CD4-positive, alpha-beta T cell treated with Interleukin-6 at 100 ng/mL for 8 hours (primary cell): Measurements from ENCODE around the gene TVP23A.
"Not testable (repeated sequence)": the region's sequence is repeated elsewhere in the genome, so short reads cannot be mapped to it uniquely, and the experiment has no call there.

Experiments used
- DNase-seq: peaks from one replicate; pipeline ENCODE4 v3.0.0-alpha.2; 2020; ENCODE audit warnings: mixed read lengths, low spot score

The TVP23A gene

DNA sequence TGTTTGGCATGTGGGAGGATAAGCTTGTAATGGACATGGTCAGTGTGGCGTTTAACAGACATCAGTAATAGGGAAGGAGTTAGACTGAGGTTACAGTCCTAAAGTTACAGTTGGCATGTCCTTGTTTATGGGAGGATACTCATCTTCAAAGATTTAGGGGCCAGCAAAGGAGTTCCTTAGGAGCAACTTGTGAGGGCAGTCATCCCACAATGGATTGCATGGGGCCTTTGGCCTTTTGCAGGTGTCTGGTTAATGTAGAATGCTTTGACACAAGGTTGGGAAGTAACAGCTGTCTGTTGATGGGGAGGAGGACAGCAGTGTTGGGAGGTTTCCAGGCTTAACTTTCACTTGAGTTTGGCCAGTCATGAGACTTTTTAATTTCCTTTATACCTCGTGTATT lies 72.8 kb downstream of the TVP23A start:
- no peak for DNase-seq

DNA sequence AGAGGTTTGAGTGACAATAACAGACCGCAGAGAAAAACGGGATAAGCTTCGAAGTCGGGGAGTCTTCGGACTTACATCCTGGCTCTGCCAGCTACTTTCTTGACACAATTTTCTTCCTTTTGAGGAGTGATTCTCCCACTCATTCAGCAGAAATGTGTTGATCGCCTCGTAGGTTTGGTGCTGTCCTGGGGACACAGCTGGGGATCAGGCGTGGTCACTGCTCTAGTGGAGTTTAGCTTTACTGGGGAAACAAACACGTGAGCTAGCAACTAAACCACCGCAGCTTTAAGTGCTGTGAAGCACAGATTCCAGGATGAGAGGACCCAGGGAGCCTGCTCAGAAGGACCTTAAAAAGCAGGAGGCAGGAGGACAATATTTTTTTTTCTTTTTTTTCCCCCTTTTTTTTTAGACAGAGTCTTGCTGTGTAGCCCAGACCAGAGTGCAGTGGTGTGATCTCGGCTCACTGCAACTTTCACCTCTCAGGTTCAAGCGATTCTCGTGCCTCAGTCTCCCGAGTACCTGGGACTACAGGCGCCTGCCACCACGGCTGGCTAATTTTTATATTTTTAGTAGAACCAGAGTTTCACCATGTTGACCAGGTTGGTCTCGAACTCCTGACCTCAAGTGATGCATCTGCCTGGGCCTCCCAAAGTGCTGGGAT lies 74.1 kb downstream of the TVP23A start:
- DNase-seq, result no peak

DNA sequence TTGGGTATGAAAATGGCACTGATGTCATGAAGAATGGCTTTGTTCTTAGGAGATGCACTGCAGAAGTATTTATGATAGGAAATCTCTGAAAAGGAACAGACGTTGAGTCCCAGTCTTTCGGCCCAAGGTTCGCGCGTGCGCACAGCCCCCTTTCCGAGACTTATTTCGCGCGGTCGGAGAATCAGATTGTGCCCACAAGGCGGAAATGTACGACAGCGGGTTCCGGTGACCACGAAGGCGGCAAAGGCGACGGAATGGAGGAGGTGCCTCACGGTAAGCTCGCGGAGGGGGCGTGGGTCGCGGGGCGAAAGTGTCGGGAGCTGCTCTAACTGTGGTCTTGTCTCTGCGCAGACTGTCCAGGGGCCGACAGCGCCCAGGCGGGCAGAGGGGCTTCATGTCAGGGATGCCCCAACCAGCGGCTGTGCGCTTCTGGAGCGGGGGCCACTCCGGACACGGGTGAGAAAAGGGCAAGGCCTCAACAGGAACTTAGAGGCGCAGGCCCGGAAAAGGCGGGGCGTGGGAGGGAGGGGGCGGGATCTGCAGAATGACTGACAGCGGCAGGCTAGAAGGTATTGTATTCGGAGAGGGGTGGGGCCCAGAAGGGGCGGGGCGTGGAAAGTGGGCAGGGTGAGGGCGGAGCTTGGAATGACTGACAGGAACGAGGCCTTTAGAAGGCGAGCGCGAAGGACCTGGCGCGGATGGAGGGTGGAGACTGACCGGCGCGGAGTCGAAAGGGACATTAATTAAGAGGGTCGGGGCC lies 74.8 kb downstream of the TVP23A start, which contains the start of gene NUBP1:
TSS of gene NUBP1 (plus strand) at position 233 of the 760 bp plus-strand sequence. CDS start at position 255, 22 bp downstream.
- DNase-seq, result peak; percentile 99

DNA sequence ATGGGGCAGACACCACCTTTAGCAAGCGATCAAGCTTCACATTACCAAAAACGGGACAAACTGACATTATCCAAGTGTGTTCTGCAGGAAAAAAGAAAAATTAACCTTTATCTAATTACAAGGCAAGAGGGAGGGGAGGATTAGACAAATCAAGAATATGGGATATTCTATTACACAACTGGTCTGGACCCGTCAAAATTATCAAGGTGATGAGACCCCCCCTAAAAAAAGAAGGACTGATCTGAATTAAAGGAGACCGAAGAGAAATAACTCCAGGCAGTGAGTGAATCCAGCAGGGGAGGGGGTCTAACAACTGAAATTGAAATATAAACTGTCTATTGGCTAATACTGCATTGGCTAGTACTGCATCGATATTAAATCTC lies 75.4 kb downstream of the TVP23A start:
- no peak for DNase-seq

DNA sequence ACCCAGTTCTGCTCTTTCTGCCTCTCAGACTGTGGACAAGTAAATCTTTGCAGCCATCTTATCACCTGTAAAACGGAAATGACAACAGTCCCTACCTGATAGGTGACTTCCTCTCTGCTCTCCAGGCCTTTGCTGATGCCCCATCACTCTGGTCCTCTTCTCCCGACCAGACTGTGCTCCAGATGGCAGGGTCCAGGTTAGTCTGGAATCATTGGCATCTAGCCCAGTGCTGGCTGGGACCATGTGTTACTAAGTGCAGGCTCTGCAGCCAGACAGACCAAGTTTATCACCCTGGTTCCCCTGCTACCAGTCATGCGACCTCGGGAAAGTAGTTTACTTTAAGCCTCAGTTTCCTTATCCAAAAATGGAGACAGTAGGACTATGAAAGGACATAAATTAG lies 76.8 kb downstream of the TVP23A start:
- no peak for DNase-seq

DNA sequence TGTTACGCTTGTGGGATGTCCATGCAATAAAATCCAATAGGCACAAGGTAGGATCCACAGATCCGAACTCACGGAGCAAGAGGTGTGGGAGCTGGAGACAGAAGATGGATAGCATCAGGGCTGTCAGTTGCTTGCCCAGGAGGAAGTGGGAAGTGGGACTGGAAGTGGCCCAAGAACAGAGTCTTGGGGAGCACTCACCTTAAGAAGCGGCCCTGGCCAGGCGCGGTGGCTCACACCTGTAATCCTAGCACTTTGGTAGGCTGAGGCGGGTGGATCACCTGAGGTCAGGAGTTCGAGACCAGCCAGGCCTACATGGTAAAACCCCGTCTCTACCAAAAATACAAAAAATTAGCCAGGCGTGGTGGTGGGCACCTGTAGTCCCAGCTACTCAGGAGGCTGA lies 77.3 kb downstream of the TVP23A start:
- DNase-seq, result not testable (repeated sequence)

DNA sequence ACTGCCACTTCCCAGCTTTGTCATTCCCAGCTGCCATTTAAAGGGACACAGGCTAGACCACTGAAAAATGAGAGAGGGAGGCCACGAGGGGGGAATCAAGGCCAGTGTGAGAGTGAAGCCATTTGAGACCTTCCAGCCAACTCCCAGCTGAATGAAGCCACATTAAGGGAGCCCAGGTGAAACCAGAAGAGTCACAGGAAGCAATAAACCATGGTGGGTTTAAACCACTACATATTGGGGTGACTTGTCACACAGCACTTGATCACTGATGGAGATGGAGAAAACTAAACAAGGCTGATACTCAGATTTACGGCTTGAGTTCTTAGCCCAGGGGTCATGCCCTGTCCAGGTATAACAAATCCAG lies 77.8 kb downstream of the TVP23A start:
- no peak for DNase-seq

DNA sequence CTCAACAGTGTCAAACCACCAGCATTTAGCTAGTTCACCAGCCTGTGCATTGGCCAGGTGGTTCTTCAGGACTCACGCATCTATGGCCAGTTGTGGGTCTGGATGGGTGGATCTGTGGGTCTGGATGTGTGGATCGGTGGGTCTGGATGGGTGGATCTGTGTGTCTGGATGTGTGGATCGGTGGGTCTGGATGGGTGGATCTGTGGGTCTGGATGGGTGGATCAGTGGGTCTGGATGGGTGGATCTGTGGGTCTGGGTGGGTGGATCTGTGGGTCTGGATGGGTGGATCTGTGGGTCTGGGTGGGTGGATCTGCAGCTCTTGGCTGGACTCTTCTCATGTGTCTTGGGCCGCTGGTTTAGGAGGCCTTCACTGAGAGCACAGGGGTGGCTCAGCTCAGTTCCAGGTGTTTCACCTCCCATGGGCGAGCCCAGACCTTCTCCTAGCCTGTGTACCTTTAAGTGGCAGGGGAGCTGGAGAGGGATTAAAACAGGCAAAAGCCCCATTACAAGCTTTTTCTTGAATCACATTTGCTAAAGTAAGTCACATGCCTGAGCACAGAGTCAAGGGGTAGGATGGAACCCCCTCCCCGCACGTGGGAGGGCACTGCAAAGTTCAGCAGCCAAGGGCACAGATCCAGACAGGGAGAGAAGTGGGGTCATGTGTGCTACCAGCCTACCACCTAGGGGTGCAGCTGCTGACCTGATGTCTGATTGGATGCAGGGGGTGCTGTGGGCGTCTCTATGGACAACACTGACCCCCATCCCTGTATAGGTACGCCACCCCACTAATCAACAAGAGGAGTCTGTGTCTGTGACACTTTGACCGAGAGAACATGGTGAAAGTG lies 78.4 kb downstream of the TVP23A start:
- no peak for DNase-seq

DNA sequence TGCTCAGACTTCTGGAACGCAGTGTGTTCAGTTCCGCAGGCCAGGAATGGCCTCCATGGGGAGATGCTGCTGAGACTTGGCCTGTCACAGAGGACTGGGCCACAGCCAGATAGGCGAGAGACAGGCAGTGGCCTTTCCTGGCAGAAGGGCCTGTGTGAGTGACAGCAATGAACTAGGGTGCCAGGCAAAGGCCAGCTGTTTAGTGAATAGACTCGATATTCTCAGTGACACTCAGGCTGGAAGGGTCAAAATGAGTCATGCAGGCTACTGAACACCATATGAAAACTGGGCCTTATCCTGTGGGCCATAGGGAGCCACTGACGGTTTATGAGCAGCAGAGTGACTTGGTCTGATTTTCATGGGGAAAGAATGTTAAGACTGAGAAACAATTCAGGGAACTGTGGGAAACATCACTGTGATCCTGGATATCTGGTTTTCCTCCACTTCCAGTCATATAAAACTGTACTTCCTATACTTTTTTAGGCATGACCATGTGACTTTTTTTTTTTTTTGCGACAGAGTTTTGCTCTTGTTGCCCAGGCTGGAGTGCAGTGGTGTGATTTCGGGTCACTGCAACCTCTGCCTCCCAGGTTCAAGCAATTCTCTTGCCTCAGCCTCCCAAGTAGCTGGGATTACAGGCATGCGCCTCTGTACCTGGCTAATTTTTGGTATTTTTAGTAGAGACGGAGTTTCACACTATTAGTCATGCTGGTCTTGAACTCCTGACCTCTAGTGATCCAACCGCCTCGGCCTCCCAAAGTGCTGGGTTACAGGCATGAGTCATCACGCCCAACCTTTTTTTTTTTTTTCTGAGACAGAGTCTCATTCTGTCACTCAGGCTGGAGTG lies 80.1 kb downstream of the TVP23A start:
- peak; percentile 21 for DNase-seq

DNA sequence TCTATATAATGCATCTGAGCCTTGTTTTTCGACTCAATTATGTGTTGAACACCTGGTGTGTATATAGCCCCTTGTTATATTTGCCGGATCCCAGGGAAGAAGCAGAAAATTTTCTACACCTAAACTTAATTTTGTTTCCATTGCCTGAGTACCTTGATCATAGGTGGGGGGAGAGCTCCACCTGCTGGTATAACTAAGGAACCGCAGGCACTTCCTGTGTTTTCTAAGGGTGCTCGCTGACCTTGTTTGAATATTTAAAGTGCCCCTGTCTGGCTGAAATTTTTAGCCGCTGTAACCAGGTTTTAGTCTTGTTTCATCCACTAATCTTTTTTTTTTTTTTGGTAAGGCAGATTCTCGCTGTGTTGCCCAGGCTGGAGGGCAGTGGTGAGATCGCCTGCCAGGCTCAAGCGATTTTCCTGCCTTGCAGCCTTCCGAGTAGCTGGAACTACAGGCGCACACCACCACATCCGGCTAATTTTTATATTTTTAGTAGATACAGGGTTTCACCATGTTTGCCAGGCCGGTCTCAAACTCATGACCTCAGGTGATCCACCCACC lies 81.4 kb downstream of the TVP23A start:
- DNase-seq, result peak; percentile 76

DNA sequence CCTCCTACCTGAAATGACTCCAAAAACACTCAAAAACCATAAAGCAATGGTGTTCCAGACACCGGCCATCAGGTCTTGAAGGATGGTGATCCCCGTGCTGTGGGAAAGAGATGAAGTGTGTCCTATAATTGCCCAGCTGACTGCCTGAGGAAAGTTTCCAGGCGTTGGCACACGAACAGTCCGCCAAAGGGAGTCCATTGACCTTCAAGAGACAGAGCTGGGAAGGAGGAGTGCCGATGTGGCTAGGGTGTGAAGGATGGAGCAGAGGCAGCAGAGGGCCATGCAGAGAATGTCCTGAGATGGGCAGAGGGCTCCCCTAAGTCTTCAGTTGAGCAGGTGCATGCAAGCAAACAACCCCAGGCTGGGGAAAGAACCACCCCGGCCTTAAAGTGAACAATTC lies 86.8 kb downstream of the TVP23A start:
- DNase-seq, result no peak

DNA sequence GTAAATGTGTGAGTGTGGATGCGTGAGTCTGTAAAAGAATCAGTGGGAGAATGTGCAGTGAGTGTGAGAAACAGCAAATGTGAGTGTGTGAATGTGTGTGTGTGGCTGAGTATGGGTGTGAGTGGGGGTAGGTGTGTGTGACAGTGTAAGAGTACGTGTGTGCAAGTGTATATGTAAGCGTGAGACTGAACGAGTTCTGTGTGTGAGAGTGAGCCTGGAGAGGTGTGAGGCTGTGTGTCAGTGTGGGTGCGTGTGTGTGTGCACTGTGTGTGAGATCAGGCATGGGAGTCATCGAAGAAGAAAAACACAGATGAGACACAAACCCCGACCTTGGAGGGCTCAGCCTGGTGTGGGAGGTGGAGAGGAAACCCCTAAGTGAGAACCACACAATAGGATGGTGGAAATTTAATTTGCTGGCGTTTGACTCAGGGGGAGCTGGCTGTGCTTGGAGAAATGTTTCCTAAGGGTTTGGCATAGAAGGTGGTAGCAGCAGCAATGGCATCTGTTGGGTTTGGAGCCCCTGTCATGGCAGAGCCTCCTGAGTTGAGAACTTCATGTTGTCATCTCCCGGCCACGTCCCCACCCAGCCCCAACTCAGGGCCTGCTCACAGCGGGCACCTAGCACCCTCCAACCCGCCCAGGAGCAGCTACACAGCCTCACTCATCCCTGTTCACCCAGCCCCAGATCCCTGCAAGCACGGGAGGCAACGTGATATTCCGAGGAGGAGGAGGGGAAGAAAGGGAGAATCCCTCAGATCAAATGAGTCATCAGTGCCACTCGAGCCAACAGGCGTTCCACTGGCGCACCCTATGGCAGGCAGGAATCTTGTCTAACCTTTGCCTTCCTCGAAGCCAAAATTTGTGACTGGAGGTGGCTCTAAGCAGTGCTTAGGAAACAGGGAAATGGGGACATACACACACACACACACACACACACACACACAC lies 89.2 kb downstream of the TVP23A start:
- no peak for DNase-seq

DNA sequence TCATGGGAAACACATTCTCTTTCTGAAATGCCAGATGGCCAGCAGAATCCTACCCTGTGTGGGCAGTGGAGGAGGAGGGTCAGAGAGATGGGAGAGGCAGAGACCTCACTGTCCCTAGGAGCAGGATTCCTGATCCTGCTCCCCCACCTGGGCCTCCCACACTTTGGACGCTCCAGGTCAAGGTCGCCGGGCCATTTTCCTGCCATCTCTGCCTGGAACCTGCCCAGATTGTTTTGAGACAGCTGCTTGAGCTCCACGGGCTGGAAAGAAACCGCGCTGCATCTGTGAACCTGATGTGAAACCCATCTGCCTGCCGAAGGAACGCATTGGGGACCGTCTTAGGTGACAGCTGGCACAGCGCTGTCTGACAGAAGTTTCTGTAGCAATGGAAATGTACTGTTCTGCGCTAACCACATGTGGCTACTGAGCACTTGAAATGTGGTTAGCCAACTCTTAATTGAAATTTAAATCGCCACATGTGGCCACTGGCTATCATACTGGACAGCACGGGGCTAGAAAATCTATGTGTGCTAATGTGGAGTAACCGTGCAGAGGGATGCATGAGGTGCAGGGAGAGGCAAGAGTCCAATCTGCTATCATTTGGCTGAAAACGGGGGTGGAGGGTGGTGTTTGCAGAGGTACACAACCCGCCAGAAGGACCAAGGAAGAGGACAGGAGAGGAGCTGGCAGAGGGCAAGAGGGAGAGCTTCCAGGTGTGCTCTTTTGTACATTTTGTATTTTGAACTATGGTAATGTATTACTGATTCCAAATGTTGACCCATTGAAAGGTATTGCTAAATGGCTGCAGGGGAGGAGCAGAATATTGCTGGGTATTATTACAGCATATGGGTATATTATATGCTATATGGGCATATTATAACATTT lies 90.3 kb downstream of the TVP23A start:
- DNase-seq, result no peak
